CD14-positive monocyte (primary cell): ENCODE data around the gene SAMD5. TPM values are rescaled to one million over a fixed set of nuclear protein-coding genes. Genes with fewer than 3 reads are reported as not detected.
A peak's percentile ranks its signal among the peaks of the same experiment; 100 is the strongest.

ENCODE experiments used
- DNase-seq, 3 donors: peaks; one replicate each; pipeline ENCODE4 v3.0.0-alpha.2; 2011 to 2022
- H2AFZ ChIP-seq: 2 replicates; pipeline ENCODE4 v1.6.0; 2012; ENCODE audit warnings: mild to moderate bottlenecking, low read depth, low read length, inconsistent platforms; ENCODE audit not compliant: insufficient read depth, poor library complexity, severe bottlenecking
- H3K27ac ChIP-seq, 2 donors: 1 replicate in 1 of 2; 2 replicates in 1 of 2; pipeline ENCODE4 v1.5.1; 2012 to 2013; ENCODE audit warnings: low read length in 2 of 2, control low read depth in 1 of 2, inconsistent platforms in 1 of 2, low read depth in 1 of 2, mild to moderate bottlenecking in 1 of 2
- H3K27me3 ChIP-seq, 2 donors: one replicate each; pipeline versions ENCODE4 v1.6.0 to v1.6.1; 2011 to 2013; ENCODE audit warnings: low read length in 2 of 2; ENCODE audit not compliant: control insufficient read depth in 2 of 2, insufficient read depth in 2 of 2
- H3K36me3 ChIP-seq, 2 donors: replicated peaks in 1 of 2; 1 replicate in 1 of 2; 2 replicates in 1 of 2; pipeline versions ENCODE4 v1.5.1 to v1.6.1; 2012 to 2013; ENCODE audit warnings: low read length in 2 of 2, control low read depth in 1 of 2, inconsistent platforms in 1 of 2, mild to moderate bottlenecking in 1 of 2; ENCODE audit not compliant: insufficient read depth in 2 of 2, control insufficient read depth in 1 of 2
- H3K4me1 ChIP-seq, 2 donors: 1 replicate in 1 of 2; 2 replicates in 1 of 2; pipeline versions ENCODE4 v1.5.1 to v1.6.1; 2012 to 2013; ENCODE audit warnings: low read length in 2 of 2, control low read depth in 1 of 2, inconsistent platforms in 1 of 2, mild to moderate bottlenecking in 1 of 2, moderate library complexity in 1 of 2; ENCODE audit not compliant: insufficient read depth in 2 of 2, control insufficient read depth in 1 of 2
- H3K4me2 ChIP-seq: replicated peaks from 2 replicates; pipeline ENCODE3; 2012; ENCODE audit warnings: low read length, moderate library complexity, mild to moderate bottlenecking; ENCODE audit not compliant: poor library complexity, severe bottlenecking; ENCODE audit errors: extremely low read depth
- H3K4me3 ChIP-seq, 3 experiments: fragments of 200-600 bp in 1 of 3; sonication (generic) in 1 of 3; replicated peaks in 1 of 3; 1 replicate in 2 of 3; 2 replicates in 1 of 3; pipeline ENCODE4 v1.5.1; 2011 to 2013; ENCODE audit warnings: low read length in 3 of 3, mild to moderate bottlenecking in 3 of 3, control low read depth in 2 of 3, low read depth in 2 of 3, inconsistent platforms in 1 of 3, moderate library complexity in 1 of 3
- H3K79me2 ChIP-seq: 2 replicates; pipeline ENCODE4 v1.6.0; 2012; ENCODE audit warnings: mild to moderate bottlenecking, control low read depth, inconsistent platforms, low read length, moderate library complexity; ENCODE audit not compliant: insufficient read depth
- H3K9ac ChIP-seq: 2 replicates; pipeline ENCODE4 v1.6.0; 2017; ENCODE audit warnings: low read length, mild to moderate bottlenecking; ENCODE audit not compliant: insufficient read depth, poor library complexity, severe bottlenecking
- H3K9me3 ChIP-seq, 2 donors: replicated peaks in 1 of 2; 1 replicate in 1 of 2; 2 replicates in 1 of 2; pipeline versions ENCODE4 v1.5.1 to v1.6.1; 2012 to 2013; ENCODE audit warnings: low read length in 2 of 2, control low read depth in 1 of 2; ENCODE audit not compliant: control insufficient read depth in 1 of 2, insufficient read depth in 1 of 2
- H4K20me1 ChIP-seq: 2 replicates; pipeline ENCODE4 v1.6.0; 2012; ENCODE audit warnings: mild to moderate bottlenecking, low read length, control low read depth, moderate library complexity; ENCODE audit not compliant: insufficient read depth
- H3K27ac Mint-ChIP-seq, 7 donors: one replicate each; pipeline ENCODE4 v1.8.0; 2020; ENCODE audit warnings: mild to moderate bottlenecking in 7 of 7, mixed read lengths in 7 of 7, moderate library complexity in 6 of 7, inconsistent platforms in 2 of 7
- H3K27me3 Mint-ChIP-seq, 3 donors: one replicate each; pipeline ENCODE4 v1.8.0; 2021 to 2022; ENCODE audit warnings: low read depth in 3 of 3, mild to moderate bottlenecking in 3 of 3, mixed read lengths in 3 of 3, moderate library complexity in 3 of 3, inconsistent platforms in 1 of 3
- H3K36me3 Mint-ChIP-seq, 2 donors: one replicate each; pipeline ENCODE4 v1.8.0; 2020; ENCODE audit warnings: mixed read lengths in 2 of 2, inconsistent platforms in 1 of 2, mild to moderate bottlenecking in 1 of 2
- H3K4me1 Mint-ChIP-seq: one replicate; pipeline ENCODE4 v1.8.0; 2020; ENCODE audit warnings: mild to moderate bottlenecking, mixed read lengths
- H3K4me3 Mint-ChIP-seq, 2 donors: one replicate each; pipeline ENCODE4 v1.8.0; 2020; ENCODE audit warnings: mild to moderate bottlenecking in 2 of 2, mixed read lengths in 2 of 2, moderate library complexity in 1 of 2
- H3K9me3 Mint-ChIP-seq, 7 donors: one replicate each; pipeline ENCODE4 v1.8.0; 2020 to 2022; ENCODE audit warnings: mixed read lengths in 7 of 7, mild to moderate bottlenecking in 6 of 7, moderate library complexity in 6 of 7, inconsistent platforms in 2 of 7
- WGBS: methylation state at CpG from one replicate; pipeline ENCODE4 v1.1.5; 2013; ENCODE audit warnings: missing lambda C conversion rate; ENCODE audit not compliant: insufficient coverage; 5-methylcytosine and 5-hydroxymethylcytosine counted together
- intact Hi-C, 2 donors: fragments of 100-400 bp; cut with micrococcal nuclease; formaldehyde crosslinking; loops; one replicate each; pipeline versions ENCODE4 v1.15.0 to v1.15.1; 2023
- polyA plus RNA-seq, 3 donors: library from polyadenylated mRNA; depleted of rRNA in 1 of 3; unstranded in 2 of 3; stranded (reverse) in 1 of 3; fragments of 300-500 nt in 2 of 3; fragments of >200 nt in 1 of 3; fragmentation: Illumina TruSeq in 2 of 3; gene quantifications; 1 replicate in 2 of 3; 2 replicates in 1 of 3; pipeline ENCODE4 v1.2.3, GENCODE V29; 2012 to 2021
- TF ChIP-seq, protein P1 (sequence below): fragments of 200-600 bp; IDR thresholded peaks from one replicate; pipeline ENCODE4 v1.8.0; 2022; ENCODE audit warnings: antibody characterized with exemption, mild to moderate bottlenecking

The SAMD5 gene
- polyA plus RNA-seq, 3 donors = not detected

DNA sequence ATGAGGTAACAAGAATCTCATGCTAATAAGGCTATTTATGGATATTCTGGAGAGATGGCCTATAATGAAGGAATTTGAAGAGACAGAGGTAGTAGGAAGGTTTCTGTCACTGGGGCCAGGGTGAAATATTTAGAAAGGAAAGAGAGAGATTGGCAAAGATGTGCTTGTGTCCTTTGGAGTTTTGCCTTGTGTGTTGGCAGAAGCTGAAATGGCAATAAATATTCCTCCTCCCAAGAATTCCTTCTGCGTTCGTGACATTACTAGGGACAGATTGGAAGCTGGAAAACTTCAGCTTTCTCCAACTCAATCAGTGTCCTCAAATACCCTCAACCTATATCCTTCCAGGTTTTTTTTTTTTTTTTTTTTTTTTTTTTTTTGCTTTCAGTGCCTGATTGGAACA, 6.3 kb downstream of the SAMD5 start:
- no CpG with 5 or more reads among the region's 2 CpGs for WGBS
- Histone ChIP-seq H3K4me2 (no peak overlapping the region), H3K36me3 (no peaks in the 10 kb centered on the region), H3K4me1 (no peaks in the 10 kb centered on the region), H3K9me3 (peaks cover 0 to 4% of the 10 kb centered on the region in 2 donors), H3K27ac (no peak overlapping the region), H3K9ac (no peak overlapping the region), H4K20me1 (no peaks in the 10 kb centered on the region), H3K79me2 (no peaks in the 10 kb centered on the region), H3K27me3 (peaks cover 25 to 38% of the 10 kb centered on the region in 2 donors), H3K4me3 (no peak overlapping the region), H2AFZ (no peak overlapping the region)
- no peaks in the 10 kb centered on the region for H3K36me3 Mint-ChIP-seq
- intact Hi-C loops = no loop called here
- H3K9me3 Mint-ChIP-seq = peaks cover 0 to 3% (median 0%) of the 10 kb centered on the region in 7 donors
- no peak overlapping the region for H3K27ac Mint-ChIP-seq
- H3K4me3 Mint-ChIP-seq = no peak overlapping the region
- peaks cover 21 to 25% (median 23%) of the 10 kb centered on the region in 3 donors for H3K27me3 Mint-ChIP-seq
- H3K4me1 Mint-ChIP-seq = no peaks in the 10 kb centered on the region
- TF ChIP-seq, protein P1, sequence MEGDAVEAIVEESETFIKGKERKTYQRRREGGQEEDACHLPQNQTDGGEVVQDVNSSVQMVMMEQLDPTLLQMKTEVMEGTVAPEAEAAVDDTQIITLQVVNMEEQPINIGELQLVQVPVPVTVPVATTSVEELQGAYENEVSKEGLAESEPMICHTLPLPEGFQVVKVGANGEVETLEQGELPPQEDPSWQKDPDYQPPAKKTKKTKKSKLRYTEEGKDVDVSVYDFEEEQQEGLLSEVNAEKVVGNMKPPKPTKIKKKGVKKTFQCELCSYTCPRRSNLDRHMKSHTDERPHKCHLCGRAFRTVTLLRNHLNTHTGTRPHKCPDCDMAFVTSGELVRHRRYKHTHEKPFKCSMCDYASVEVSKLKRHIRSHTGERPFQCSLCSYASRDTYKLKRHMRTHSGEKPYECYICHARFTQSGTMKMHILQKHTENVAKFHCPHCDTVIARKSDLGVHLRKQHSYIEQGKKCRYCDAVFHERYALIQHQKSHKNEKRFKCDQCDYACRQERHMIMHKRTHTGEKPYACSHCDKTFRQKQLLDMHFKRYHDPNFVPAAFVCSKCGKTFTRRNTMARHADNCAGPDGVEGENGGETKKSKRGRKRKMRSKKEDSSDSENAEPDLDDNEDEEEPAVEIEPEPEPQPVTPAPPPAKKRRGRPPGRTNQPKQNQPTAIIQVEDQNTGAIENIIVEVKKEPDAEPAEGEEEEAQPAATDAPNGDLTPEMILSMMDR = no peak
- no peak for DNase-seq

DNA sequence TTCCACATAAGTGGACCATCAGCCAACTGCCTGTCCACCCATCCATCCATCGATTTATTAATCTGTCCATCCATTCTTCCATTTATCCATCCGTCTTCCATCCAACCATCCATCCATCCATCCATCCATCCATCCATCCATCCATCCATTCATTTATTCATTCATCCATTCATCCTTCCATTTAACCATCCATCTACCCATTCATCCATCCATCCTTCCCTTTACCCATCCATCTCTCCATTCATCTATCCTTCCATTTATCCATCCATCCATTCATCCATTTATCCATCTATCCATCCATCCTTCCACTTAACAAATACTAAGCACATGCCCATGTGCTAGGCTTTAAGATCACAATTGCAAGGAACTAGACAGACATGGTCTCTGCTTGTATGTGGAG, 6.8 kb downstream of the SAMD5 start:
- TF ChIP-seq, protein P1 = no peak
- Mint-ChIP-seq H3K4me3 (peak overlapping the region in 1 of 2 donors; percentile 21), H3K27ac (no peak overlapping the region), H3K9me3 (peaks cover 0 to 3% (median 0%) of the 10 kb centered on the region in 7 donors), H3K4me1 (no peaks in the 10 kb centered on the region), H3K27me3 (peaks cover 16 to 21% (median 18%) of the 10 kb centered on the region in 3 donors), H3K36me3 (no peaks in the 10 kb centered on the region)
- no peak overlapping the region for H3K4me2 ChIP-seq
- DNase-seq = no peak
- H3K4me1 ChIP-seq = no peaks in the 10 kb centered on the region
- H3K4me3 ChIP-seq = no peak overlapping the region
- intact Hi-C loops = no loop called here
- H3K79me2 ChIP-seq = no peaks in the 10 kb centered on the region
- 96% methylated on average over 2 of the region's 2 CpGs for WGBS
- no peak overlapping the region for H3K9ac ChIP-seq
- H4K20me1 ChIP-seq = no peaks in the 10 kb centered on the region
- H3K36me3 ChIP-seq = no peaks in the 10 kb centered on the region
- H3K9me3 ChIP-seq = no peaks in the 10 kb centered on the region
- H2AFZ ChIP-seq = no peak overlapping the region
- peaks cover 20 to 33% of the 10 kb centered on the region in 2 donors for H3K27me3 ChIP-seq
- H3K27ac ChIP-seq = no peak overlapping the region
